Measurements from ENCODE around the gene ZMIZ2. TPM values are rescaled to one million over a fixed set of nuclear protein-coding genes. Genes with fewer than 3 reads are reported as not detected.
A peak's percentile ranks its signal among the peaks of the same experiment; 100 is the strongest.

The ZMIZ2 gene
- total RNA-seq, 2 donors from 2014 or later, result 27.1 to 42.8 TPM

GRCh38 chr7:44791278-44792219 is 42.9 kb downstream of the ZMIZ2 start:
- TF ChIP-seq, protein P1, sequence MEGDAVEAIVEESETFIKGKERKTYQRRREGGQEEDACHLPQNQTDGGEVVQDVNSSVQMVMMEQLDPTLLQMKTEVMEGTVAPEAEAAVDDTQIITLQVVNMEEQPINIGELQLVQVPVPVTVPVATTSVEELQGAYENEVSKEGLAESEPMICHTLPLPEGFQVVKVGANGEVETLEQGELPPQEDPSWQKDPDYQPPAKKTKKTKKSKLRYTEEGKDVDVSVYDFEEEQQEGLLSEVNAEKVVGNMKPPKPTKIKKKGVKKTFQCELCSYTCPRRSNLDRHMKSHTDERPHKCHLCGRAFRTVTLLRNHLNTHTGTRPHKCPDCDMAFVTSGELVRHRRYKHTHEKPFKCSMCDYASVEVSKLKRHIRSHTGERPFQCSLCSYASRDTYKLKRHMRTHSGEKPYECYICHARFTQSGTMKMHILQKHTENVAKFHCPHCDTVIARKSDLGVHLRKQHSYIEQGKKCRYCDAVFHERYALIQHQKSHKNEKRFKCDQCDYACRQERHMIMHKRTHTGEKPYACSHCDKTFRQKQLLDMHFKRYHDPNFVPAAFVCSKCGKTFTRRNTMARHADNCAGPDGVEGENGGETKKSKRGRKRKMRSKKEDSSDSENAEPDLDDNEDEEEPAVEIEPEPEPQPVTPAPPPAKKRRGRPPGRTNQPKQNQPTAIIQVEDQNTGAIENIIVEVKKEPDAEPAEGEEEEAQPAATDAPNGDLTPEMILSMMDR (IDR thresholded peaks at IDR 0.05), result no peak
- TF ChIP-seq POLR2AphosphoS5 (IDR thresholded peaks at IDR 0.05) (no peak), POLR2A (IDR thresholded peaks at IDR 0.05) (no peak)
- Histone ChIP-seq H3K27me3 (replicated peaks; ENCODE audit: insufficient read depth) (no peaks in the 10 kb centered on the region), H3K27ac (no peak overlapping the region), H3K4me3 (no peak overlapping the region), H3K4me1 (replicated peaks) (no peaks in the 10 kb centered on the region), H3K9me3 (no peaks in the 10 kb centered on the region), H3K36me3 (no peaks in the 10 kb centered on the region)
- no peak for DNase-seq (ENCODE audit: low spot score)
- 72% methylated on average over 8 of the region's 8 CpGs for WGBS
- intact Hi-C loops (cut with DNase I), result no loop called here

GRCh38 chr7:44793919-44794318 is 45.3 kb downstream of the ZMIZ2 start:
- Histone ChIP-seq H3K4me1 (replicated peaks) (peaks cover 3% of the 10 kb centered on the region), H3K27me3 (replicated peaks; ENCODE audit: insufficient read depth) (no peaks in the 10 kb centered on the region), H3K4me3 (no peak overlapping the region), H3K36me3 (no peaks in the 10 kb centered on the region), H3K27ac (no peak overlapping the region), H3K9me3 (no peaks in the 10 kb centered on the region)
- DNase-seq (ENCODE audit: low spot score), result no peak
- WGBS, result 62% methylated on average over 5 of the region's 5 CpGs
- intact Hi-C loops (cut with DNase I), result no loop called here
- TF ChIP-seq, protein P1 (IDR thresholded peaks at IDR 0.05), result no peak
- TF ChIP-seq POLR2A (IDR thresholded peaks at IDR 0.05) (no peak), POLR2AphosphoS5 (IDR thresholded peaks at IDR 0.05) (no peak)

GRCh38 chr7:44794331-44794730 is 45.7 kb downstream of the ZMIZ2 start:
- Histone ChIP-seq H3K4me3 (no peak overlapping the region), H3K27ac (no peak overlapping the region), H3K36me3 (no peaks in the 10 kb centered on the region), H3K27me3 (replicated peaks; ENCODE audit: insufficient read depth) (no peaks in the 10 kb centered on the region), H3K4me1 (replicated peaks) (peaks cover 3% of the 10 kb centered on the region), H3K9me3 (no peaks in the 10 kb centered on the region)
- TF ChIP-seq, protein P1 (IDR thresholded peaks at IDR 0.05), result no peak
- TF ChIP-seq POLR2AphosphoS5 (IDR thresholded peaks at IDR 0.05) (no peak), POLR2A (IDR thresholded peaks at IDR 0.05) (no peak)
- WGBS, result 47% methylated on average over 3 of the region's 3 CpGs
- DNase-seq (ENCODE audit: low spot score), result no peak
- intact Hi-C loops (cut with DNase I), result no loop called here

- no peak for DNase-seq (ENCODE audit: low spot score)
- TF ChIP-seq, protein P1 (IDR thresholded peaks at IDR 0.05), result no peak
- TF ChIP-seq POLR2AphosphoS5 (IDR thresholded peaks at IDR 0.05), result no peak
- no peak for TF ChIP-seq POLR2A (IDR thresholded peaks at IDR 0.05)
- H3K36me3 ChIP-seq, result no peaks in the 10 kb centered on the region
- intact Hi-C loops (cut with DNase I), result loop anchor here (2.0 kb wide), 2 partner anchors 51 to 189 kb away; partner anchors contain the start of gene OGDH
- H3K9me3 ChIP-seq, result no peaks in the 10 kb centered on the region
- peak overlapping the region; percentile 91 to 94 for H3K4me3 ChIP-seq
- H3K27ac ChIP-seq, result peak overlapping the region; percentile 100
- under 1% methylated on average over 54 of the region's 59 CpGs for WGBS
- H3K27me3 ChIP-seq (replicated peaks; ENCODE audit: insufficient read depth), result no peaks in the 10 kb centered on the region
- H3K4me1 ChIP-seq (replicated peaks), result peaks cover 3% of the 10 kb centered on the region
Measured at GRCh38 chr7:44796034-44796503, 47.4 kb downstream of the ZMIZ2 start.

Data from prostate gland (tissue), 2 donors.